GM12878 (cell line): ENCODE data around the gene NEO1. TPM values are rescaled to one million over a fixed set of nuclear protein-coding genes. Genes with fewer than 3 reads are reported as not detected.

Experiments
- ATAC-seq: fragments of 200-7000 bp; cut with Tn5 transposase; 3 replicates; pipeline ENCODE4 v1.9.1; 2020; ENCODE audit warnings: mild to moderate bottlenecking, moderate library complexity
- BruUV-seq: library from RNA; stranded (reverse); fragments of 400-500 nt; replicated peaks from 2 replicates; lab custom pipeline; 2021; lab: Mats Ljungman, UMichigan
- CTCF ChIA-PET: fragments of 300-600 bp; sonication (Branson Sonifier 250); formaldehyde crosslinking; extraction: SDS; loops from one replicate; lab custom pipeline; 2021; ENCODE audit warnings: inconsistent platforms; lab: Yijun Ruan, JAX
- POLR2A ChIA-PET: fragments of 350-600 bp; formaldehyde crosslinking; extraction: SDS; loops from one replicate; lab custom pipeline; 2021; ENCODE audit warnings: inconsistent platforms; lab: Charles Lee
- RAD21 ChIA-PET: fragments of 300-600 bp; sonication (Branson Sonifier 250); formaldehyde crosslinking; loops from one replicate; lab custom pipeline; 2023; ENCODE audit warnings: antibody characterized with exemption; ENCODE audit not compliant: unreplicated experiment; lab: Charles Lee
- SMC1A ChIA-PET: fragments of 300-600 bp; sonication (Branson Sonifier 250); formaldehyde crosslinking; loops from one replicate; lab custom pipeline; 2023; ENCODE audit not compliant: unreplicated experiment, uncharacterized antibody; lab: Charles Lee
- DNase-seq: peaks from one replicate; pipeline ENCODE4 v3.0.0-alpha.2; 2011; ENCODE audit warnings: low read depth, low spot score
- FAIRE-seq: peaks from 3 replicates; lab custom pipeline; 2011; peaks lifted over from hg19 to GRCh38; lab: Jason Lieb, UNC
- H2AFZ ChIP-seq: 2 replicates; pipeline ENCODE4 v1.6.0; 2011; ENCODE audit warnings: low read depth, low read length, control low read depth; ENCODE audit not compliant: control insufficient read depth
- H3K27ac ChIP-seq: 2 replicates; pipeline ENCODE4 v1.5.1; 2011; ENCODE audit warnings: control low read depth; ENCODE audit not compliant: control insufficient read depth, insufficient read depth
- H3K27me3 ChIP-seq, 2 experiments: replicated peaks in 1 of 2; 2 replicates each; pipeline versions ENCODE4 v1.6.0 to v1.6.1; 2011; ENCODE audit warnings: low read length in 1 of 2; ENCODE audit not compliant: control insufficient read depth in 2 of 2, insufficient read depth in 2 of 2
- H3K36me3 ChIP-seq, 2 experiments: 2 replicates each; pipeline ENCODE4 v1.5.1; 2011; ENCODE audit warnings: low read length in 1 of 2; ENCODE audit not compliant: control insufficient read depth in 2 of 2, insufficient read depth in 2 of 2
- H3K4me1 ChIP-seq: 2 replicates; pipeline ENCODE4 v1.6.1; 2011; ENCODE audit warnings: mild to moderate bottlenecking, low read length, moderate library complexity, mixed read lengths; ENCODE audit not compliant: control insufficient read depth, insufficient read depth
- H3K4me2 ChIP-seq: 2 replicates; pipeline ENCODE4 v1.6.0; 2011; ENCODE audit warnings: control low read depth; ENCODE audit not compliant: control insufficient read depth, insufficient read depth
- H3K4me3 ChIP-seq: fragments of 200-600 bp; sonication (generic); 2 replicates; pipeline ENCODE4 v1.5.1; 2016
- H3K79me2 ChIP-seq: 2 replicates; pipeline ENCODE4 v1.6.0; 2011; ENCODE audit warnings: low read length; ENCODE audit not compliant: control insufficient read depth, insufficient read depth
- H3K9ac ChIP-seq: 2 replicates; pipeline ENCODE4 v1.8.0; 2011; ENCODE audit warnings: low read length, control low read depth, mixed read lengths; ENCODE audit not compliant: control insufficient read depth, insufficient read depth
- H3K9me3 ChIP-seq: replicated peaks from 3 replicates; pipeline ENCODE4 v1.5.1; 2011; ENCODE audit warnings: mild to moderate bottlenecking, low read length; ENCODE audit not compliant: control insufficient read depth, insufficient read depth
- H4K20me1 ChIP-seq: 2 replicates; pipeline ENCODE4 v1.6.0; 2011; ENCODE audit not compliant: control insufficient read depth, insufficient read depth
- CEBPB ChIP-seq, 2 experiments: fragments of 150-350 bp in 1 of 2; IDR thresholded peaks; 2 replicates each; pipeline ENCODE4 v1.6.1; 2012 to 2014; ENCODE audit warnings: low read depth in 2 of 2, low read length in 2 of 2, borderline replicate concordance in 1 of 2, inconsistent platforms in 1 of 2
- EED ChIP-seq: sonication (generic); IDR thresholded peaks from 2 replicates; pipeline ENCODE4 v1.6.1; 2016; ENCODE audit warnings: antibody characterized with exemption, low read depth
- FOS ChIP-seq: IDR thresholded peaks from 3 replicates; pipeline ENCODE4 v1.6.1; 2011; ENCODE audit warnings: borderline replicate concordance; ENCODE audit not compliant: insufficient read length; ENCODE audit errors: extremely low read depth
- FOXK2 ChIP-seq: fragments of 450-650 bp; IDR thresholded peaks from 2 replicates; pipeline ENCODE4 v1.6.1; 2017; ENCODE audit warnings: mild to moderate bottlenecking, moderate library complexity
- IKZF2 ChIP-seq, 2 experiments: fragments of 450-650 bp; IDR thresholded peaks; 2 replicates each; pipeline ENCODE4 v1.6.1; 2017; ENCODE audit warnings: mild to moderate bottlenecking in 2 of 2, moderate library complexity in 2 of 2
- WGBS: methylation state at CpG from one replicate; pipeline ENCODE4 v1.1.6; 2016; ENCODE audit warnings: low lambda C conversion rate; ENCODE audit not compliant: insufficient replicate concordance, insufficient coverage; ENCODE audit errors: missing lambda C conversion rate; 5-methylcytosine and 5-hydroxymethylcytosine counted together
- in situ Hi-C: fragments of 300-500 bp; cut with MboI; formaldehyde crosslinking; loops from 9 replicates; pipeline ENCODE4 v1.14.3; 2018; ENCODE audit warnings: mixed read lengths
- intact Hi-C: fragments of 100-400 bp; cut with micrococcal nuclease; formaldehyde crosslinking; loops from one replicate; pipeline ENCODE4 v1.14.2; 2022; ENCODE audit not compliant: unreplicated experiment
- polyA plus RNA-seq, 11 experiments: library from polyadenylated mRNA; depleted of rRNA in 4 of 11; unstranded in 6 of 11; stranded (reverse) in 5 of 11; fragments of >200 nt; fragmentation: Nextera tagmentation in 4 of 11; fragmentation: Illumina TruSeq in 1 of 11; extraction: Ambion mirVana in 4 of 11; extraction: Trizol in 1 of 11; gene quantifications; 1 replicate in 1 of 11; 2 replicates in 10 of 11; pipeline versions ENCODE4 v1.2.1 to v1.2.3, GENCODE V29; 2011 to 2016; ENCODE audit warnings: inconsistent platforms in 2 of 11, missing spikeins in 2 of 11, low read depth in 1 of 11
- total RNA-seq, 4 experiments: library from RNA; depleted of rRNA in 3 of 4; stranded (reverse); fragments of >200 nt in 3 of 4; fragmentation: Illumina TruSeq in 1 of 4; extraction: Trizol in 1 of 4; gene quantifications; 2 replicates each; pipeline versions ENCODE4 v1.2.1 to v1.2.3, GENCODE V29; 2013 to 2021
- TF ChIP-seq, protein P1 (sequence below): IDR thresholded peaks from 2 replicates; pipeline ENCODE4 v1.6.1; 2012; ENCODE audit warnings: low read depth, low read length, improper control_type of control experiment
- TF ChIP-seq, protein P2 (sequence below): IDR thresholded peaks from 2 replicates; pipeline ENCODE4 v1.6.1; 2011; ENCODE audit warnings: low read depth, mild to moderate bottlenecking, low read length, moderate library complexity, borderline replicate concordance; ENCODE audit errors: extremely low read depth
- TF ChIP-seq, protein P3 (sequence below): fragments of 450-650 bp; formaldehyde crosslinking; IDR thresholded peaks from 2 replicates; pipeline ENCODE4 v1.4.0; 2020; ENCODE audit warnings: mild to moderate bottlenecking, moderate library complexity

NEO1 gene
- total and polyA plus RNA-seq, 10 of the 15 experiments (the other 5 are each of a cell fraction or from before 2014, with no cell fraction given), result 0.03 to 2.0 (median 0.32) TPM

DNA sequence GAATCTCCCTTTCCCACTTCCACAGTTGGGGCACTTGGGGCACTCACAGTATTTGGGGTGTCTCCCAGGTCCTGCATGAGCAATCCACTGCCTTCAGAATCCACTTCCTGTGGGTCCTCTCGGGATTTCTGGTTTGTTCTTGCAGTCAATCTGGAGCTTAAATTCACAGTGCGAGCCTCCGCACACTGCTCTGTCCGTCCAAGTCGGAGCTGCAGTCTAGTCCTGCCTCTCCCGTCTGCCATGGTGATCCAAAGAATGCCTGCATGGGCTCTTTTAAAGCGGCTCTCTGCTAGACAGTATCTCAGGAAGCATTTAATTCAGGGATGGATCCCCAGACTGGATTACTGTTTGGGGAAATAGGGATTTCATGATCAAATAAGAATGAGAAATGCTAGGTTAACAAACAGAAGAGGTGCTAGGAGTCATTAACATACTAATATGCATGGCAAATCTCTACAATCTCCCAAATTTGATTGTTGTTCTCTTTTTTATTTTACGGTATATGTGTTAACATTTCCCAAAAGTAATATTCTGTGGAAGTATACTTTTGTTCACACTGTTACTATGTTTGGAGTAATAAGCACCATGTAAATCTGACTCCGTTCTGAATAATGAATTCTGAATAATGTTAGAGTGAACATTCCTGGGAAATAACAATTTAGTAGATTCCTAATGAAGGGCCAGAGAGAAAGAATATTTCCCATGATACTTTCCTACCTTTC is 174.0 kb downstream of the NEO1 start:
- WGBS, result 77% methylated on average over 9 of the region's 9 CpGs
- ChIA-PET POLR2A (no interaction called here), RAD21 (interaction anchor here (1.1 kb wide), 1 partner anchor 12 kb away, joined by 3 read pairs; no protein-coding TSS in a partner anchor), CTCF (interaction anchor here (0.5 to 2.2 kb wide), 3 partner anchors 13 to 18 kb away, joined by 3 to 5 read pairs (median 5); no protein-coding TSS in a partner anchor), SMC1A (no interaction called here)
- TF ChIP-seq FOXK2, result no peak
- no peak for TF ChIP-seq CEBPB (IDR thresholded peaks at IDR 0.05; ENCODE audit: borderline replicate concordance in 1 of 2, low read depth in 2 of 2, low read length in 2 of 2)
- TF ChIP-seq, protein P1, sequence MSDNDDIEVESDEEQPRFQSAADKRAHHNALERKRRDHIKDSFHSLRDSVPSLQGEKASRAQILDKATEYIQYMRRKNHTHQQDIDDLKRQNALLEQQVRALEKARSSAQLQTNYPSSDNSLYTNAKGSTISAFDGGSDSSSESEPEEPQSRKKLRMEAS, result no peak
- TF ChIP-seq, protein P2, sequence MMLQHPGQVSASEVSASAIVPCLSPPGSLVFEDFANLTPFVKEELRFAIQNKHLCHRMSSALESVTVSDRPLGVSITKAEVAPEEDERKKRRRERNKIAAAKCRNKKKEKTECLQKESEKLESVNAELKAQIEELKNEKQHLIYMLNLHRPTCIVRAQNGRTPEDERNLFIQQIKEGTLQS, result no peak
- no peak for TF ChIP-seq IKZF2 (IDR thresholded peaks at IDR 0.05)
- TF ChIP-seq, protein P3, sequence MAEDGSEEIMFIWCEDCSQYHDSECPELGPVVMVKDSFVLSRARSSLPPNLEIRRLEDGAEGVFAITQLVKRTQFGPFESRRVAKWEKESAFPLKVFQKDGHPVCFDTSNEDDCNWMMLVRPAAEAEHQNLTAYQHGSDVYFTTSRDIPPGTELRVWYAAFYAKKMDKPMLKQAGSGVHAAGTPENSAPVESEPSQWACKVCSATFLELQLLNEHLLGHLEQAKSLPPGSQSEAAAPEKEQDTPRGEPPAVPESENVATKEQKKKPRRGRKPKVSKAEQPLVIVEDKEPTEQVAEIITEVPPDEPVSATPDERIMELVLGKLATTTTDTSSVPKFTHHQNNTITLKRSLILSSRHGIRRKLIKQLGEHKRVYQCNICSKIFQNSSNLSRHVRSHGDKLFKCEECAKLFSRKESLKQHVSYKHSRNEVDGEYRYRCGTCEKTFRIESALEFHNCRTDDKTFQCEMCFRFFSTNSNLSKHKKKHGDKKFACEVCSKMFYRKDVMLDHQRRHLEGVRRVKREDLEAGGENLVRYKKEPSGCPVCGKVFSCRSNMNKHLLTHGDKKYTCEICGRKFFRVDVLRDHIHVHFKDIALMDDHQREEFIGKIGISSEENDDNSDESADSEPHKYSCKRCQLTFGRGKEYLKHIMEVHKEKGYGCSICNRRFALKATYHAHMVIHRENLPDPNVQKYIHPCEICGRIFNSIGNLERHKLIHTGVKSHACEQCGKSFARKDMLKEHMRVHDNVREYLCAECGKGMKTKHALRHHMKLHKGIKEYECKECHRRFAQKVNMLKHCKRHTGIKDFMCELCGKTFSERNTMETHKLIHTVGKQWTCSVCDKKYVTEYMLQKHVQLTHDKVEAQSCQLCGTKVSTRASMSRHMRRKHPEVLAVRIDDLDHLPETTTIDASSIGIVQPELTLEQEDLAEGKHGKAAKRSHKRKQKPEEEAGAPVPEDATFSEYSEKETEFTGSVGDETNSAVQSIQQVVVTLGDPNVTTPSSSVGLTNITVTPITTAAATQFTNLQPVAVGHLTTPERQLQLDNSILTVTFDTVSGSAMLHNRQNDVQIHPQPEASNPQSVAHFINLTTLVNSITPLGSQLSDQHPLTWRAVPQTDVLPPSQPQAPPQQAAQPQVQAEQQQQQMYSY (CRISPR knock-in tag), result no peak
- TF ChIP-seq EED, result no peak
- TF ChIP-seq FOS, result no peak
- FAIRE-seq, result no peak
- Histone ChIP-seq H3K4me1 (no peaks in the 10 kb centered on the region), H3K79me2 (no peaks in the 10 kb centered on the region), H3K4me3 (no peak overlapping the region), H3K4me2 (no peak overlapping the region), H3K27ac (no peak overlapping the region), H4K20me1 (no peaks in the 10 kb centered on the region), H3K9me3 (no peaks in the 10 kb centered on the region), H2AFZ (no peak overlapping the region), H3K36me3 (no peaks in the 10 kb centered on the region), H3K27me3 (no peaks in the 10 kb centered on the region), H3K9ac (no peak overlapping the region)
- intact Hi-C loops, result no loop called here
- ATAC-seq, result no peak
- in situ Hi-C loops, result no loop called here
- no TSS peak for BruUV-seq
- no peak for DNase-seq
